ENCODE measurements around the gene PSMB8. TPM values are rescaled to one million over a fixed set of nuclear protein-coding genes. Genes with fewer than 3 reads are reported as not detected.

Gene PSMB8
- total and polyA plus RNA-seq, 2 of the 4 experiments (the other 2 are of a cell fraction): 31.6 to 33.3 TPM

DNA sequence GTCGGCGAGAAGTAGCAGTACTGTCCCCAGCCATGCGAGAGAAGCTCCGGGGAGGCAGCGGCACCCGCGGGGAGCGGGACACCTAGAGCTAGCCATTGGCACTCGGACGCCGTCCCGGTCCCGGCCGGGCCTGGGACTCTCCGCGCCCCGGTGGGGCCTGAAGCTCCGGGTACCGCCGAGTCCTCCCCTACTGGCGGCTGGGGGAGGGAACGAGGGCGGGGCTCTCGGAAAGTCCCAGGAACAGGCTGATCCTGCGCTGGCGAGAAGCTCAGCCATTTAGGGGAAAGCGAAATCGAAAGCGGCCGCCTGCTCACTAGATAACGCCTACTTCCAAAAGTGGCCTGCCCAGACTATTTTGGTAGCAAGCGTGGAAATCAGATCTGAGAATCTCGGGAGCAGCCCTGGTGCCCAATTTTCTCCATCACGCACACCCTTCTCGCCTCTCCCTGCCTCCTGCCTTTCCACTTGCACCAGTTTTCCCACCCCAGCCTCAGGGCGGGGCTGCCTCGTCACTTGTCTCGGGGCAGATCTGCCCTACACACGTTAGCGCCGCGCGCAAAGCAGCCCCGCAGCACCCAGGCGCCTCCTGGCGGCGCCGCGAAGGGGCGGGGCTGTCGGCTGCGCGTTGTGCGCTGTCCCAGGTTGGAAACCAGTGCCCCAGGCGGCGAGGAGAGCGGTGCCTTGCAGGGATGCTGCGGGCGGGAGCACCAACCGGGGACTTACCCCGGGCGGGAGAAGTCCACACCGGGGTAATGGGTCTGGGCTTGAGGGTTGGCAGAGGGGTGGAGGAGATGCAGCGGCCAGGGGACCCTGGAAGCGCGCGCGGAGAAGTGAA is 9.9 kb upstream of the PSMB8 start, which contains the start of the genes PSMB9 and TAP1 (continued):
- no peak for TF ChIP-seq ELK1 (IDR thresholded peaks at IDR 0.05; ENCODE audit: borderline replicate concordance, low read depth, low read length)
- peak; percentile 99 for TF ChIP-seq RFX5 (IDR thresholded peaks at IDR 0.05; ENCODE audit: low read depth, low read length)
- peak; percentile 69 for TF ChIP-seq MXI1 (IDR thresholded peaks at IDR 0.05; ENCODE audit: borderline replicate concordance, low read depth, low read length)

Data from IMR-90 (cell line).